Neural cell (in vitro differentiated cells): ENCODE results near the gene CERT1. TPM values are rescaled to one million over a fixed set of nuclear protein-coding genes. Genes with fewer than 3 reads are reported as not detected.

Source experiments
- H2AFZ ChIP-seq: fragments of 200-600, 300-800 bp; sonication (generic), shearing (Covaris generic); 2 replicates; pipeline ENCODE4 v1.6.0; 2014; ENCODE audit warnings: low read depth, mild to moderate bottlenecking, antibody characterized with exemption, low read length, moderate library complexity
- H3F3A ChIP-seq: fragments of 200-600 bp; shearing (Covaris generic); 2 replicates; pipeline ENCODE4 v1.6.1; 2016; ENCODE audit warnings: mild to moderate bottlenecking, moderate library complexity, mixed read lengths, antibody characterized with exemption, low read length; ENCODE audit not compliant: insufficient read depth, poor library complexity, severe bottlenecking
- H3K27ac ChIP-seq: fragments of 200-600, 300-800 bp; sonication (generic), shearing (Covaris generic); 2 replicates; pipeline ENCODE4 v1.5.1; 2014; ENCODE audit warnings: mild to moderate bottlenecking, low read length, moderate library complexity
- H3K27me3 ChIP-seq: fragments of 300-800, 200-600 bp; sonication (generic), shearing (Covaris generic); 2 replicates; pipeline ENCODE4 v1.6.0; 2014; ENCODE audit warnings: mild to moderate bottlenecking, low read depth, low read length, moderate library complexity; ENCODE audit not compliant: insufficient read depth
- H3K36me3 ChIP-seq: fragments of 300-800, 200-600 bp; sonication (generic), shearing (Covaris generic); 2 replicates; pipeline ENCODE4 v1.5.1; 2014; ENCODE audit warnings: mild to moderate bottlenecking, antibody characterized with exemption, low read length, moderate library complexity; ENCODE audit not compliant: insufficient read depth
- H3K4me2 ChIP-seq: fragments of 300-800, 200-600 bp; sonication (generic), shearing (Covaris generic); 2 replicates; pipeline ENCODE4 v1.6.0; 2014; ENCODE audit warnings: mild to moderate bottlenecking, low read length
- H3K4me3 ChIP-seq: fragments of 300-800, 200-600 bp; sonication (generic), shearing (Covaris generic); 2 replicates; pipeline ENCODE4 v1.5.1; 2014; ENCODE audit warnings: mild to moderate bottlenecking, low read length, moderate library complexity
- H3K79me2 ChIP-seq: fragments of 200-600 bp; shearing (Covaris generic); replicated peaks from 2 replicates; pipeline ENCODE4 v1.6.0; 2014; ENCODE audit warnings: mild to moderate bottlenecking, low read length, moderate library complexity; ENCODE audit not compliant: insufficient read depth
- H3K9ac ChIP-seq: fragments of 300-800, 200-600 bp; sonication (generic), shearing (Covaris generic); 2 replicates; pipeline ENCODE4 v1.6.1; 2016; ENCODE audit warnings: mild to moderate bottlenecking, low read length, mixed read lengths
- H3K9me2 ChIP-seq: fragments of 200-600 bp; shearing (Covaris generic); 2 replicates; pipeline ENCODE4 v1.6.1; 2016; ENCODE audit warnings: mild to moderate bottlenecking, low read length, mixed read lengths; ENCODE audit not compliant: insufficient read depth
- H3K9me3 ChIP-seq: fragments of 200-600, 300-800 bp; sonication (generic), shearing (Covaris generic); 2 replicates; pipeline ENCODE4 v1.6.1; 2016; ENCODE audit warnings: mild to moderate bottlenecking, mixed run types, low read length, moderate library complexity, mixed read lengths
- H4K20me1 ChIP-seq: fragments of 200-600 bp; shearing (Covaris generic); 2 replicates; pipeline ENCODE4 v1.6.1; 2016; ENCODE audit warnings: mild to moderate bottlenecking, mixed run types; ENCODE audit not compliant: insufficient read depth
- EP300 ChIP-seq: fragments of 450-650 bp; conservative IDR thresholded peaks from 2 replicates; pipeline ENCODE4 v1.6.1; 2014; ENCODE audit warnings: antibody characterized with exemption, mild to moderate bottlenecking, moderate library complexity; ENCODE audit not compliant: poor library complexity, severe bottlenecking
- POLR2AphosphoS5 ChIP-seq: IDR thresholded peaks from 2 replicates; pipeline ENCODE4 v1.6.1; 2012
- RAD21 ChIP-seq: fragments of 450-650 bp; conservative IDR thresholded peaks from 2 replicates; pipeline ENCODE4 v1.6.1; 2014; ENCODE audit warnings: antibody characterized with exemption, mild to moderate bottlenecking, moderate library complexity
- REST ChIP-seq: IDR thresholded peaks from 2 replicates; pipeline ENCODE4 v1.6.1; 2012; ENCODE audit warnings: borderline replicate concordance
- TAF1 ChIP-seq: IDR thresholded peaks from 2 replicates; pipeline ENCODE4 v1.6.1; 2012; ENCODE audit warnings: low read depth
- polyA plus RNA-seq: library from polyadenylated mRNA; depleted of rRNA; stranded (reverse); fragments of >200 nt; gene quantifications from 2 replicates; pipeline ENCODE4 v1.2.3, GENCODE V29; 2014

CERT1 gene
- polyA plus RNA-seq, 1 donor from 2014 or later, result 24.3 TPM

GRCh38 chr5:75340714-75341478 is 170.5 kb downstream of the CERT1 start:
- Histone ChIP-seq H3K27ac (no peak overlapping the region), H3F3A (no peaks in the 10 kb centered on the region), H3K36me3 (peaks cover 4% of the 10 kb centered on the region), H3K27me3 (no peaks in the 10 kb centered on the region), H2AFZ (no peak overlapping the region), H3K9me2 (no peaks in the 10 kb centered on the region), H3K9ac (no peak overlapping the region), H3K9me3 (no peaks in the 10 kb centered on the region), H3K79me2 (peaks cover 85% of the 10 kb centered on the region), H3K4me2 (peak overlapping the region; percentile 68), H4K20me1 (peaks cover 25% of the 10 kb centered on the region), H3K4me3 (peak overlapping the region; percentile 97)
- no peak for TF ChIP-seq REST
- TF ChIP-seq POLR2AphosphoS5, result no peak
- TF ChIP-seq RAD21, result no peak

- no peaks in the 10 kb centered on the region for H3K9me3 ChIP-seq
- H3K9ac ChIP-seq, result peak overlapping the region; percentile 100
- no peaks in the 10 kb centered on the region for H3K36me3 ChIP-seq
- no peak for TF ChIP-seq EP300
- TF ChIP-seq REST, result no peak
- TF ChIP-seq RAD21, result no peak
- TF ChIP-seq TAF1, result no peak
- peaks cover 25% of the 10 kb centered on the region for H4K20me1 ChIP-seq
- H3K79me2 ChIP-seq, result peaks cover 60% of the 10 kb centered on the region
- peak overlapping the region; percentile 97 for H3K4me3 ChIP-seq
- H2AFZ ChIP-seq, result no peak overlapping the region
- H3K4me2 ChIP-seq, result peak overlapping the region; percentile 90
- H3K9me2 ChIP-seq, result no peaks in the 10 kb centered on the region
- peaks cover 8% of the 10 kb centered on the region for H3F3A ChIP-seq
- no peaks in the 10 kb centered on the region for H3K27me3 ChIP-seq
- H3K27ac ChIP-seq, result peak overlapping the region; percentile 99
Measured at GRCh38 chr5:75338408-75338807, 173.0 kb downstream of the CERT1 start.
